CD4-positive, alpha-beta T cell treated with Interleukin-6 for 4 hours (primary cell): ENCODE data around the gene CAMK4.
A peak's percentile ranks its signal among the peaks of the same experiment; 100 is the strongest.

Experiments used
- DNase-seq: peaks from one replicate; pipeline ENCODE4 v3.0.0-alpha.2; 2020; ENCODE audit warnings: mixed read lengths

The CAMK4 gene

GRCh38 chr5:111223787-111224560, at the start of gene CAMK4:
TSS of gene CAMK4 (plus strand) at chr5:111224384. CDS start at chr5:111224484, 100 bp downstream.
- DNase-seq: peak; percentile 89

GRCh38 chr5:111183064-111183463, 41.1 kb upstream of the CAMK4 start:
- DNase-seq: no peak

GRCh38 chr5:111187079-111187478, 37.1 kb upstream of the CAMK4 start:
- DNase-seq: no peak

DNA sequence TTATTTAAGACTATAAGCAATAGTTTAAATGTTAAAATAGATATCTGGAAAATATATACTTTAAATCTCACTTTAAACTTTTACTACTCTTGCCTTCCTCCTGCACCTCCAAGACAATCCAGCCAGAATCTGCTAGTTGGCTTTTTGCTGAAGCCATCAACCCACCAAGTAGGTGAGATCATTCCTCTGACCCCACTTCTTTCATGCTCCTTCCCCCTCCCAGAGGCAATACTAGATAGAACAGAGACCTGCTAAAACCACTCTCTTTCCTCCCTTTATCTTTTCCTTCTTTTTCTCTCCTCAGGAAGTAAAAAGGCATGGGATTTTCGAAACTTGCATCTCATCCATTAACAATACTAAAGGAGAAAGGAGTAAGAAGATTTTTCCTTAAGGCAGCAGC, 30.1 kb upstream of the CAMK4 start:
- DNase-seq: no peak

GRCh38 chr5:111194925-111195324, 29.3 kb upstream of the CAMK4 start:
- no peak for DNase-seq

DNA sequence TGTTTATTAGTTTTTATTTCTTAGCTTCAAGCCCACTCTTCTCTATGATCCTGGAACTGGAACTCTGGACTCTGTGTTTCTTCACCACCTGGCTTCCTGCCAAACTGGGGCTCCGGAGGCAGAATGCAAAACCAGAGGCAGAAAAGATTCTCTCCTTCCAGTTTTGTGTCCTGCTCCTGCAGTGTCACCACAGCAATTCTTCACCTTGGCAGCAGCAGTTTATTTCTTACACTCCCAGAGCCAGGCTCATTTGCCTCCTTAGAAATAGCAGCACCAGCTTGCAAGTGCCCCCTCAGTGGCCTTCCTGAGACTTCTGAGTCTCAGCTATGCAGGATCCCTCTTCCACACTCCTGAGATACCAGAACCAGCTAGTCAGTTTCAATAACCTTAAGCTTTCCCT, 26.7 kb upstream of the CAMK4 start:
- DNase-seq: peak; percentile 3

DNA sequence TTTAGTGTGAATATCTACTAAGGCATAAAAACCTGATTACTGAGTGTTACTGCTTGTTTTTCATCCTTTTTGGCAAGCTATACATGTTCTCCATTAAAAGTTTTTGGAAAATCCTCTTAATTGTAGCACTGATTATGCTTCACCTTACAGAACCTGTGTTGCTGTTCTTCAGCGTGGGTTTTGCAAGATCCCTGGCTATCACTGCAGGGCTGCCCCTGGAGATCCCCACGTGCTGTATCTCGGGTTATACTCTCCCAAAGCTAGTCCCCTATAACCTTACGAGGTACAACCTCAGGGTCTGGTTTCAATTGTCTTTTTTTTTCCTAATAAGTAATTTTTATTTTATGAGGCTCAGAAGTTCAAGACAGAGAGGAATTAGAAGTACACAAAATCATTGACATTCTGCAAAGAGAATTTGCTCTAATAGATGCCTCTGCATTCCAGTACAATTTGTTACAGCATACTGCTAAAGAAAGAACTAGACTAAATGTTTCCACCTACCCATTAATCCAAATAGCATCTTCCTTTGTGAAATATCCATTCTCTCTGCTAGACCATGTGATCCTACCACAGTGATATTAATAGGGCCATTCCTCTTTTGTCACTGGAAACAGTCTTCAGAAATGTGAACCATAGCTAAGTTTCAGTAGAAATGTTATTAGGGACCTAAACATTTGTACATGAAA, 25.8 kb upstream of the CAMK4 start:
- no peak for DNase-seq

DNA sequence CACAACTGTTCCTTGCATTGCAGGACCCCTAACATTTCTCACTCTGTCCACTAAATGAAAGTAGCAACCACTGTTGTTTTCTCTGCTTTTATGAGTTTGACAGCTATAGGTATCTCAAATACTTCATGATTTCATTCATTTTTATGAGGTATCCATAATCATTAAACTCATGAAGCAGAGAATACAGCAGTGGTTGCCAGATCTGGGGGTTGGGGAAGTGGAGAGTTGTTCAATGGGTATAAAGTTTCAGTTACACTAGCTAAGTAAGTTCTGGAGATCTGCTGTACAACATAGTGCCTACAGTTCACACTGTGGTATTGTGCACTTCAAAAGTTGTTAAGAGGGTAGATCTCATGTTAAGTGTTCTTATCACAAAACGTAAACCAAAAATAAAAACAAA, 23.4 kb upstream of the CAMK4 start:
- DNase-seq: no peak

- DNase-seq: no peak
Measured at GRCh38 chr5:111201705-111202104, 22.5 kb upstream of the CAMK4 start.

GRCh38 chr5:111211341-111211740, 12.8 kb upstream of the CAMK4 start:
- no peak for DNase-seq

GRCh38 chr5:111214052-111214742, 10.0 kb upstream of the CAMK4 start:
- no peak for DNase-seq

- no peak for DNase-seq
Measured at GRCh38 chr5:111215971-111216370, 8.2 kb upstream of the CAMK4 start.

DNA sequence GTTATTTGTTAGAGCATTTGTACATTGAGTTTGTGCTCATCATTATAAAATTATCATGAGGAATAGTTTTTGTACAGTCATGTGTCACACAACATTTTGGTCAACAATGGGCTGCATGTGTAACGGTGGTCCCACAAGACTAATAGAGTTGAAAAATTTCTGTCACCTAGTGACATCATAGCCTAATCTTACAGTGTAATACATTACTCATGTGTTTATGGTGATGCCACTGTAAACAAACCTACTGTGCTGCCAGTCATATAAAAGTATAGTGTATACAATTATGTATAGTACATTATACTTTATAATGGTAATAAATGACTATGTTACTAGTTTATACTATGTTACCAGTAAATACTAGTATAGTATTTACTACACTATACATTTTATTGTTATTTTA, 3.0 kb upstream of the CAMK4 start:
- DNase-seq: no peak

GRCh38 chr5:111223101-111223786, 940 bp upstream of the CAMK4 start:
- DNase-seq: no peak

DNA sequence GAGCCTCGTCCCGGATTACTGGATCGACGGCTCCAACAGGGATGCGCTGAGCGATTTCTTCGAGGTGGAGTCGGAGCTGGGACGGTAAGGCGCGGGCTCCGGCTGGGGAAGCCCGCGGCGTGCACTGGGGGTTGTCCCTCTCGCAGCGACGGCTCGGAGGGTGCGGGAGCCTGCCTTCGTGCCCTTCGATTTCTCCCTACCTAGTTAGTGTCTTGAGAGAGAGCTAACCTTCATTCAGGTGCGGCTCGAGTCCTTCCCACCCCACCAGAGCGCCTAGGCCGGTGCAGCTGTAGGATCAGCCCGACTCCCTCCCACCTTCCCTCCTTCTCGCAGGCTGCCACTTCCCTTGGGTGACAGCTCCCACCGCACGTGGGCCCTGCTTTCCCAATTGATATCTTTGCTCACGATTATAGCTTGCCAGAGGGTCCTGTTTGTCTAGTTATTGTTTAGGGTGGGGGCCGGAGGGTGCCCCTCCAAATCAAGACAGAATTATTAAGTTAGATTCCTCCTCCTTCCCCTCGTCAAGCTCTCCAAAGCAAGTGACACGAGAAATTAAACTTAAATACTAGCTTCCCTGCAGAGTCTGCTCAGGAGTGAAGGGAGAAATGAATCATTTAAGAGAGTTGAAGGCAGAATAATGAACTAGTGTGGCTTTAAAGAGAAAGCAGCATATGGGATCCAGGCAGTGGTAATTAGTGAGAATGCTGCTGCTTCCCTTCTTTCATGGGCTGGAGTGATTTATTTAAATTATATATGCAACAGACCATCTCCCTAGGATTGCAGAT, 569 bp downstream of the CAMK4 start:
- peak; percentile 41 for DNase-seq

GRCh38 chr5:111225926-111226325, 1.7 kb downstream of the CAMK4 start:
- DNase-seq: peak; percentile 43

- no peak for DNase-seq
Measured at GRCh38 chr5:111226556-111226955, 2.4 kb downstream of the CAMK4 start.

DNA sequence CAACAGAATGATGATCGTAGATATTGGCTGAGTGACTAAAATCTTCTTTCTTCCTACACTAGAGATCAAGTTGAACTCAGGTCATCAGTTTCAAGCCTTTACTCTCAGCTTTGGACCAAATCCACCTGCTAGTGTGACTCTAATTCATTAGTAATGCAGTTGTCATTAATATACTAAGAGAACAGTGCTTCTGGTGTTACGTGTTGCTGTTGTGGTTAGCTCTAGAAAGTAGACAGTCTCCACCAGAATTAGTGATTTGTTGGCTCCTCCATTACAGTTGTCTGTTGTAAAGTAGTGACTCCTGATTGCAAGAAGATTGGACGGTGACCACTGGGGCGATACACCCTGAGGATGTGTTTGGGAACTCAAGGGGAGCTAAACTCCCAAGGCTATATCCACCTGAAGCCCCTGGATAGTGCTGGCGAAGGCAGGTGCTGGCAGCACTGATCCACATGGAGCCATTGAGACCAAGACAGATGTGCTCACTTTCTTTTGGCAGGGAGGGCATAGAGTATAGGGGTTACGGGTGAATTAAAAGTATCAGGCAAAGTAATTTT, 3.1 kb downstream of the CAMK4 start:
- peak; percentile 23 for DNase-seq

- DNase-seq: peak; percentile 75
Measured at GRCh38 chr5:111227801-111228200, 3.6 kb downstream of the CAMK4 start.

GRCh38 chr5:111228520-111229220, 4.5 kb downstream of the CAMK4 start:
- no peak for DNase-seq

- peak; percentile 40 for DNase-seq
Measured at GRCh38 chr5:111229221-111229835, 5.1 kb downstream of the CAMK4 start.
